HG03558 (cell line): ENCODE measurements around the gene ACOT7.

Source experiments
- ATAC-seq: cut with Tn5 transposase; IDR thresholded peaks from one replicate; pipeline ENCODE4 v1.9.1; 2021; ENCODE audit warnings: moderate number of reproducible peaks; ENCODE audit not compliant: unreplicated experiment; ENCODE audit errors: extremely low read depth

The ACOT7 gene

GRCh38 chr1:6274622-6275139 is 118.9 kb downstream of the ACOT7 start:
- no peak for ATAC-seq

- ATAC-seq, result no peak
Measured at GRCh38 chr1:6274102-6274501, 119.5 kb downstream of the ACOT7 start.

GRCh38 chr1:6273380-6273891 is 120.1 kb downstream of the ACOT7 start:
- ATAC-seq, result no peak

- ATAC-seq, result no peak
Measured at GRCh38 chr1:6272868-6273267, 120.7 kb downstream of the ACOT7 start.

- ATAC-seq, result no peak
Measured at GRCh38 chr1:6272452-6272851, 121.1 kb downstream of the ACOT7 start.

- ATAC-seq, result no peak
Measured at GRCh38 chr1:6271554-6271953, 122.0 kb downstream of the ACOT7 start.

GRCh38 chr1:6271006-6271405 is 122.6 kb downstream of the ACOT7 start:
- ATAC-seq, result no peak

GRCh38 chr1:6270401-6270800 is 123.2 kb downstream of the ACOT7 start:
- ATAC-seq, result no peak

- ATAC-seq, result no peak
Measured at GRCh38 chr1:6269720-6270400, 123.7 kb downstream of the ACOT7 start.

GRCh38 chr1:6269296-6269695 is 124.3 kb downstream of the ACOT7 start:
- no peak for ATAC-seq

- ATAC-seq, result no peak
Measured at GRCh38 chr1:6268415-6268814, 125.2 kb downstream of the ACOT7 start.

GRCh38 chr1:6267686-6268322 is 125.8 kb downstream of the ACOT7 start:
- ATAC-seq, result no peak

- no peak for ATAC-seq
Measured at GRCh38 chr1:6266641-6267040, 126.9 kb downstream of the ACOT7 start.

- no peak for ATAC-seq
Measured at GRCh38 chr1:6265151-6265550, 128.4 kb downstream of the ACOT7 start.

- no peak for ATAC-seq
Measured at GRCh38 chr1:6263716-6264115, 129.9 kb downstream of the ACOT7 start.

GRCh38 chr1:6262555-6263420 is 130.8 kb downstream of the ACOT7 start:
- ATAC-seq, result no peak

- no peak for ATAC-seq
Measured at GRCh38 chr1:6261615-6261995, 132.0 kb downstream of the ACOT7 start.

GRCh38 chr1:6260961-6261614 is 132.5 kb downstream of the ACOT7 start, which contains the start of gene GPR153:
TSS of gene GPR153 (minus strand) at chr1:6261098. CDS start at chr1:6254905, 6,193 bp downstream.
- ATAC-seq, result no peak

- ATAC-seq, result no peak
Measured at GRCh38 chr1:6260433-6260934, 133.1 kb downstream of the ACOT7 start.
